K562 (cell line): Measurements from ENCODE around the gene SLC9A7. TPM values are rescaled to one million over a fixed set of nuclear protein-coding genes. Genes with fewer than 3 reads are reported as not detected.

ENCODE experiments used
- ATAC-seq: fragments of 200-7000 bp; cut with Tn5 transposase; 3 replicates; pipeline ENCODE4 v1.9.1; 2020; ENCODE audit warnings: moderate library complexity
- BruUV-seq: library from RNA; stranded (reverse); fragments of 400-500 nt; replicated peaks from 2 replicates; lab custom pipeline; 2021; lab: Mats Ljungman, UMichigan
- CTCF ChIA-PET: fragments of 300-600 bp; formaldehyde crosslinking; extraction: SDS; loops from one replicate; lab custom pipeline; 2021; ENCODE audit warnings: low intra/inter-chr PET ratio; lab: Yijun Ruan, JAX
- POLR2A ChIA-PET: fragments of 300-600, 350-650 bp; sonication (Branson Sonifier 250); formaldehyde crosslinking; extraction: SDS; loops from one replicate; lab custom pipeline; 2021; ENCODE audit warnings: antibody characterized with exemption, inconsistent platforms; lab: Yijun Ruan, JAX
- DNase-seq, 4 experiments: peaks; one replicate each; pipeline versions ENCODE4 v3.0.0 to v3.0.0-alpha.2; 2011 to 2018; ENCODE audit warnings: low spot score in 3 of 4, mixed read lengths in 3 of 4; ENCODE audit errors: extremely low read depth in 1 of 4
- FAIRE-seq: peaks from 2 replicates; lab custom pipeline; 2011; peaks lifted over from hg19 to GRCh38; lab: Jason Lieb, UNC
- H2AFZ ChIP-seq: 2 replicates; pipeline ENCODE4 v1.6.0; 2011; ENCODE audit warnings: low read depth, low read length, control low read depth, inconsistent platforms
- H3K27ac ChIP-seq: fragments of 200-600 bp; 3 replicates; pipeline ENCODE4 v1.8.0; 2011; ENCODE audit warnings: low read depth, mild to moderate bottlenecking, control low read depth, inconsistent platforms, low read length, moderate library complexity, mixed read lengths; ENCODE audit errors: extremely low read depth
- H3K27me3 ChIP-seq, 2 experiments: fragments of 300-600 bp in 1 of 2; 2 replicates in 1 of 2; 3 replicates in 1 of 2; pipeline versions ENCODE4 v1.6.0 to v1.8.0; 2011; ENCODE audit warnings: inconsistent platforms in 2 of 2, low read length in 2 of 2, mild to moderate bottlenecking in 1 of 2, mixed read lengths in 1 of 2, moderate library complexity in 1 of 2; ENCODE audit not compliant: control insufficient read depth in 2 of 2, insufficient read depth in 2 of 2
- H3K36me3 ChIP-seq: fragments of 300-600 bp; 3 replicates; pipeline ENCODE4 v1.8.0; 2011; ENCODE audit warnings: mild to moderate bottlenecking, low read length, inconsistent platforms; ENCODE audit not compliant: control insufficient read depth, insufficient read depth
- H3K4me1 ChIP-seq, 2 experiments: fragments of 200-600 bp in 1 of 2; replicated peaks in 1 of 2; 2 replicates in 1 of 2; 3 replicates in 1 of 2; pipeline versions ENCODE4 v1.5.1 to v1.8.0; 2011; ENCODE audit warnings: inconsistent platforms in 2 of 2, low read length in 2 of 2, mild to moderate bottlenecking in 1 of 2, mixed read lengths in 1 of 2, moderate library complexity in 1 of 2; ENCODE audit not compliant: control insufficient read depth in 2 of 2, insufficient read depth in 2 of 2
- H3K4me2 ChIP-seq: 2 replicates; pipeline ENCODE4 v1.6.1; 2011; ENCODE audit warnings: low read length, control low read depth, inconsistent platforms, mixed read lengths; ENCODE audit not compliant: insufficient read depth
- H3K4me3 ChIP-seq: fragments of 200-600 bp; sonication (generic), shearing (Covaris generic); 2 replicates; pipeline ENCODE4 v1.5.1; 2016; ENCODE audit warnings: control low read depth, inconsistent platforms
- H3K79me2 ChIP-seq: fragments of 200-600 bp; 3 replicates; pipeline ENCODE4 v1.8.0; 2011; ENCODE audit warnings: low read length, inconsistent platforms; ENCODE audit not compliant: control insufficient read depth, insufficient read depth
- H3K9ac ChIP-seq, 2 experiments: 2 replicates each; pipeline versions ENCODE4 v1.6.0 to v1.6.1; 2011; ENCODE audit warnings: low read depth in 2 of 2, low read length in 2 of 2, control low read depth in 1 of 2, inconsistent platforms in 1 of 2, mild to moderate bottlenecking in 1 of 2, mixed read lengths in 1 of 2; ENCODE audit not compliant: insufficient read depth in 1 of 2
- H3K9me1 ChIP-seq: one replicate; pipeline ENCODE4 v1.6.0; 2011; ENCODE audit warnings: inconsistent platforms, mild to moderate bottlenecking, low read length, moderate library complexity; ENCODE audit not compliant: control insufficient read depth, insufficient read depth
- H3K9me3 ChIP-seq: replicated peaks from 2 replicates; pipeline ENCODE4 v1.5.1; 2011; ENCODE audit warnings: low read depth, low read length, inconsistent platforms; ENCODE audit not compliant: control insufficient read depth, insufficient read depth
- H4K20me1 ChIP-seq: replicated peaks from 2 replicates; pipeline ENCODE4 v1.6.1; 2011; ENCODE audit warnings: low read length, inconsistent platforms, mixed read lengths; ENCODE audit not compliant: control insufficient read depth, insufficient read depth
- DLX4 ChIP-seq: fragments of 250-450 bp; sonication (Bioruptor Pico); IDR thresholded peaks from 2 replicates; pipeline ENCODE4 v1.6.1; 2021; ENCODE audit warnings: mild to moderate bottlenecking
- HDAC1 ChIP-seq, 2 experiments: fragments of 450-650 bp; IDR thresholded peaks; 2 replicates each; pipeline ENCODE4 v1.6.1; 2016 to 2017; ENCODE audit warnings: inconsistent platforms in 1 of 2, mild to moderate bottlenecking in 1 of 2, moderate library complexity in 1 of 2
- KDM2B ChIP-seq: fragments of 250-450 bp; sonication (Bioruptor Pico); IDR thresholded peaks from 2 replicates; pipeline ENCODE4 v1.8.0; 2021; ENCODE audit warnings: mild to moderate bottlenecking, moderate library complexity
- LCOR ChIP-seq: sonication (generic); formaldehyde crosslinking; IDR thresholded peaks from 2 replicates; pipeline ENCODE4 v1.8.0; 2022; ENCODE audit warnings: mild to moderate bottlenecking, missing genetic modification reagents
- NRF1 ChIP-seq, 2 experiments: fragments of 450-650 bp; IDR thresholded peaks in 1 of 2; conservative IDR thresholded peaks in 1 of 2; 2 replicates each; pipeline ENCODE4 v1.6.1; 2014; ENCODE audit warnings: mild to moderate bottlenecking in 2 of 2
- PRMT5 ChIP-seq: sonication (generic); formaldehyde crosslinking; IDR thresholded peaks from 2 replicates; pipeline ENCODE4 v1.5.0; 2020; ENCODE audit warnings: missing genetic modification reagents
- SPI1 ChIP-seq: IDR thresholded peaks from 2 replicates; pipeline ENCODE4 v1.6.1; 2011; ENCODE audit warnings: low read depth, low read length, control low read depth, borderline replicate concordance
- SREBF1 ChIP-seq: fragments of 150-350 bp; IDR thresholded peaks from 2 replicates; pipeline ENCODE4 v1.6.1; 2014; ENCODE audit warnings: antibody characterized with exemption, low read depth, low read length, borderline replicate concordance
- TBL1XR1 ChIP-seq, 2 experiments: IDR thresholded peaks; 2 replicates each; pipeline ENCODE4 v1.6.1; 2012; ENCODE audit warnings: improper control_type of control experiment in 2 of 2, low read length in 2 of 2, mild to moderate bottlenecking in 1 of 2
- TRIM24 ChIP-seq, 2 experiments: fragments of 450-650 bp; IDR thresholded peaks; 2 replicates each; pipeline ENCODE4 v1.6.1; 2016
- USF1 ChIP-seq: sonication (generic); formaldehyde crosslinking; IDR thresholded peaks from 2 replicates; pipeline ENCODE4 v1.9.0; 2022; ENCODE audit warnings: mild to moderate bottlenecking, missing genetic modification reagents
- ZBTB9 ChIP-seq: fragments of 450-650 bp; formaldehyde crosslinking; IDR thresholded peaks from 2 replicates; pipeline ENCODE4 v1.4.0; 2020; ENCODE audit warnings: mild to moderate bottlenecking, moderate library complexity
- ZNF347 ChIP-seq: fragments of 450-650 bp; formaldehyde crosslinking; IDR thresholded peaks from 2 replicates; pipeline ENCODE4 v1.4.0; 2020; ENCODE audit warnings: low read depth, mild to moderate bottlenecking, moderate library complexity
- ZNF384 ChIP-seq: IDR thresholded peaks from 2 replicates; pipeline ENCODE4 v1.6.1; 2012; ENCODE audit warnings: low read depth, low read length, improper control_type of control experiment
- ZNF584 ChIP-seq: fragments of 200-800 bp; sonication (Bioruptor generic); IDR thresholded peaks from 2 replicates; pipeline ENCODE4 v1.6.1; 2016; ENCODE audit warnings: low read depth, mild to moderate bottlenecking, missing genetic modification characterization, missing compliant biosample characterization
- ZNF740 ChIP-seq, 3 experiments: fragments of 200-800 bp in 1 of 3; sonication (Bioruptor generic) in 1 of 3; sonication (generic) in 1 of 3; formaldehyde crosslinking in 1 of 3; IDR thresholded peaks; 2 replicates each; pipeline versions ENCODE4 v1.6.1 to v1.8.0; 2016 to 2022; ENCODE audit warnings: mild to moderate bottlenecking in 2 of 3, missing compliant biosample characterization in 2 of 3, missing genetic modification characterization in 2 of 3, missing genetic modification reagents in 1 of 3
- WGBS: fragments of 100-300 bp; shearing (Covaris generic); methylation state at CpG from one replicate; pipeline ENCODE4 v1.1.6; 2016; ENCODE audit warnings: low coverage, mixed read lengths; ENCODE audit not compliant: insufficient coverage; ENCODE audit errors: missing lambda C conversion rate; 5-methylcytosine and 5-hydroxymethylcytosine counted together
- in situ Hi-C: fragments of 300-500 bp; cut with MboI; formaldehyde crosslinking; loops from 4 replicates; pipeline ENCODE4 v1.15.0; 2018; ENCODE audit warnings: inconsistent platforms, mixed read lengths
- intact Hi-C: fragments of 100-400 bp; cut with micrococcal nuclease; formaldehyde crosslinking; loops from 2 replicates; pipeline ENCODE4 v1.14.2; 2022
- polyA plus RNA-seq, 8 experiments: library from polyadenylated mRNA; depleted of rRNA in 4 of 8; stranded (reverse) in 5 of 8; unstranded in 3 of 8; fragments of >200 nt; fragmentation: Nextera tagmentation in 2 of 8; fragmentation: Illumina TruSeq in 1 of 8; extraction: Ambion mirVana in 2 of 8; extraction: Trizol in 1 of 8; gene quantifications; 2 replicates each; pipeline versions ENCODE4 v1.2.1 to v1.2.3, GENCODE V29; 2011 to 2014; ENCODE audit warnings: inconsistent platforms in 1 of 8, missing spikeins in 1 of 8
- total RNA-seq, 7 experiments: library from RNA; depleted of rRNA in 6 of 7; stranded (reverse); fragments of >200 nt in 6 of 7; fragmentation: Illumina TruSeq in 2 of 7; extraction: Trizol in 2 of 7; gene quantifications; 2 replicates each; pipeline versions ENCODE4 v1.2.1 to v1.2.3, GENCODE V29; 2011 to 2021; ENCODE audit warnings: low replicate concordance in 1 of 7

The SLC9A7 gene
- total and polyA plus RNA-seq, 9 of the 15 experiments (the other 6 are each of a cell fraction or from before 2014, with no cell fraction given), result 0.04 to 0.13 (median 0.09) TPM; not detected in 5

- no peak for TF ChIP-seq USF1 (CRISPR knock-in tag)
These were observed 80.7 kb downstream of the SLC9A7 start (continued) for GRCh38 chrX:46678232-46678631.

- no peak for ATAC-seq
- BruUV-seq, result no TSS peak
- TF ChIP-seq ZNF740 (CRISPR knock-in tag; IDR thresholded peaks at IDR 0.05), result no peak
- no peak for TF ChIP-seq ZNF740 (tag; IDR thresholded peaks at IDR 0.05)
- no peak for TF ChIP-seq ZBTB9 (CRISPR knock-in tag)
- no peak for TF ChIP-seq HDAC1 (IDR thresholded peaks at IDR 0.05)
- no peak for TF ChIP-seq KDM2B (CRISPR knock-in tag)
- no peak for TF ChIP-seq PRMT5 (CRISPR knock-in tag)
- TF ChIP-seq NRF1 (conservative IDR thresholded peaks at IDR 0.05 in 1 of 2, IDR thresholded peaks at IDR 0.05 in 1 of 2), result peak in 1 of 2 experiments; percentile 36; a peak in 2 of 4 replicates
- TF ChIP-seq TRIM24 (IDR thresholded peaks at IDR 0.05), result no peak
- no peak for TF ChIP-seq TBL1XR1 (IDR thresholded peaks at IDR 0.05; ENCODE audit: low read length in 2 of 2)
- no peak for TF ChIP-seq SREBF1
- no peak for TF ChIP-seq ZNF384
- TF ChIP-seq SPI1, result peak; percentile 86
- TF ChIP-seq LCOR (CRISPR knock-in tag), result no peak
- TF ChIP-seq ZNF347, result no peak
- TF ChIP-seq ZNF584, result no peak
- TF ChIP-seq DLX4, result no peak
These were observed 82.2 kb downstream of the SLC9A7 start for GRCh38 chrX:46676399-46677356.

More at GRCh38 chrX:46676399-46677356, 82.2 kb downstream of the SLC9A7 start:
- ChIA-PET POLR2A (no interaction called here), CTCF (no interaction called here)
- Histone ChIP-seq H3K27ac (no peak overlapping the region), H3K4me3 (no peak overlapping the region), H3K9me1 (no peaks in the 10 kb centered on the region), H3K9me3 (no peaks in the 10 kb centered on the region), H3K79me2 (no peaks in the 10 kb centered on the region), H3K4me1 (no peaks in the 10 kb centered on the region), H3K4me2 (no peak overlapping the region), H3K27me3 (no peaks in the 10 kb centered on the region; a peak in 1 of 5 replicates), H2AFZ (no peak overlapping the region), H3K9ac (no peak overlapping the region), H4K20me1 (no peaks in the 10 kb centered on the region), H3K36me3 (no peaks in the 10 kb centered on the region)
- in situ Hi-C loops, result no loop called here
- intact Hi-C loops, result no loop called here
- 3% methylated on average over 10 of the region's 10 CpGs for WGBS
- no peak for DNase-seq
- no peak for FAIRE-seq
